ENCODE measurements around the gene LDB1.

LDB1 gene

GRCh38 chr10:102120142-102120990 lies at the start of gene LDB1:
TSS of gene LDB1 (minus strand) at chr10:102120368. CDS start at chr10:102120110, 258 bp downstream.
- DNase-seq (ENCODE audit: low read depth, low spot score): peak; percentile 80
- H3K4me3 ChIP-seq (ENCODE audit: low read depth, low read length): peak within 1 kb of the TSS; percentile 78
- peak; percentile 13 for TF ChIP-seq CTCF (IDR thresholded peaks at IDR 0.05; ENCODE audit: low read depth, low read length)
- in situ Hi-C loops (cut with HindIII; ENCODE audit: low sequenced_read_pairs): no loop called here

GRCh38 chr10:102167861-102168260 lies 47.7 kb upstream of the LDB1 start:
- DNase-seq (ENCODE audit: low read depth, low spot score): no peak
- H3K4me3 ChIP-seq (ENCODE audit: low read depth, low read length): no peak overlapping the region
- no peak for TF ChIP-seq CTCF (IDR thresholded peaks at IDR 0.05; ENCODE audit: low read depth, low read length)
- in situ Hi-C loops (cut with HindIII; ENCODE audit: low sequenced_read_pairs): no loop called here

- in situ Hi-C loops (cut with HindIII; ENCODE audit: low sequenced_read_pairs): no loop called here
- no peak for DNase-seq (ENCODE audit: low read depth, low spot score)
- TF ChIP-seq CTCF (IDR thresholded peaks at IDR 0.05; ENCODE audit: low read depth, low read length): no peak
- no peak overlapping the region for H3K4me3 ChIP-seq (ENCODE audit: low read depth, low read length)
Measured at GRCh38 chr10:102163342-102163989, 43.3 kb upstream of the LDB1 start.

GRCh38 chr10:102159831-102160230 lies 39.7 kb upstream of the LDB1 start:
- H3K4me3 ChIP-seq (ENCODE audit: low read depth, low read length): no peak overlapping the region
- no peak for TF ChIP-seq CTCF (IDR thresholded peaks at IDR 0.05; ENCODE audit: low read depth, low read length)
- DNase-seq (ENCODE audit: low read depth, low spot score): no peak
- in situ Hi-C loops (cut with HindIII; ENCODE audit: low sequenced_read_pairs): no loop called here

GRCh38 chr10:102159051-102159597 lies 39.0 kb upstream of the LDB1 start:
- TF ChIP-seq CTCF (IDR thresholded peaks at IDR 0.05; ENCODE audit: low read depth, low read length): no peak
- H3K4me3 ChIP-seq (ENCODE audit: low read depth, low read length): no peak overlapping the region
- in situ Hi-C loops (cut with HindIII; ENCODE audit: low sequenced_read_pairs): no loop called here
- DNase-seq (ENCODE audit: low read depth, low spot score): no peak

- H3K4me3 ChIP-seq (ENCODE audit: low read depth, low read length): no peak overlapping the region
- in situ Hi-C loops (cut with HindIII; ENCODE audit: low sequenced_read_pairs): no loop called here
- no peak for DNase-seq (ENCODE audit: low read depth, low spot score)
- TF ChIP-seq CTCF (IDR thresholded peaks at IDR 0.05; ENCODE audit: low read depth, low read length): no peak
Measured at GRCh38 chr10:102157224-102157623, 37.1 kb upstream of the LDB1 start.
